HG03469 (cell line): ENCODE measurements around the gene TCF7L2.

ENCODE experiments used
- ATAC-seq: cut with Tn5 transposase; IDR thresholded peaks from one replicate; pipeline ENCODE4 v1.9.1; 2021; ENCODE audit warnings: mild to moderate bottlenecking, moderate library complexity, moderate number of reproducible peaks; ENCODE audit not compliant: unreplicated experiment

TCF7L2 gene

GRCh38 chr10:113020838-113021237, 70.8 kb downstream of the TCF7L2 start:
- ATAC-seq: no peak

GRCh38 chr10:113021268-113022040, 71.4 kb downstream of the TCF7L2 start:
- no peak for ATAC-seq

DNA sequence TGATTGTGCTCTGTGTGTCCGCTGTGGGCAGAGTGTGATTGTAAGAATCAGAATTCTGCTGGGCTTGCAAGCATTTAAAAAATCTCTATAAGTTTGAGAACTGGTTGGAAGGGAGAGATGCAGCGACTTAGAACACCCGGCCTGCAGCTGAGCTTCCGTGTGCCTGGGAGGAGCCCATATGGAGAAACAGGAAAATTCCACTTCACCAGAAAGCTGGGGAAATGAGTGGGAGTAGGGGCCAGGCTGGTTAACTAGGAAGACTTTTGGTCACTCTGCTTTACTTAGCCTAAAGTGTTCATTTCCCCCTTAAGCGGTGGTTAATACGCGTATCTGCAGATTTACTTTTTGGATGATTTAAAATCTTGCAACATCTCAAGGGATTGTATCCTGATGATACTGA, 72.2 kb downstream of the TCF7L2 start:
- no peak for ATAC-seq

DNA sequence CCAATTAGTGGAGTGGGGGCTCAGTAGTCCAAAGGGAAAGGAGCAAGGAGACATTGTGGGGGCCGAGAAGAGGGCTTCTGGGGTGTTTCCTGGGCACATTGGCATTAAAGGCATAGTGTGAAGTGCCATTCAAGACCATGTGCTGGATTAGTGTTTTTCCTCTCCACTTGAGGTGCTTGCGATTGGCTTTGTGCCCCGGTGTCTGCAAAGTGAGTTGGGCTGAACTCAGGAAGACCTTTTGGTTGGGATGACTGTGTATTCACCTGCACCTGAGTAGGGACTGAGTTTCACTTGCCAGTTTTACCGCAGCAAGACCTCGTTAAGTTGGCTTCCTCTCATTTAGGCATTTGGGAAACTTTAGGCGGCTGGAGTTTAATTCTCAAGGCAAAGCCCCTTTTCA, 73.0 kb downstream of the TCF7L2 start:
- ATAC-seq: no peak

DNA sequence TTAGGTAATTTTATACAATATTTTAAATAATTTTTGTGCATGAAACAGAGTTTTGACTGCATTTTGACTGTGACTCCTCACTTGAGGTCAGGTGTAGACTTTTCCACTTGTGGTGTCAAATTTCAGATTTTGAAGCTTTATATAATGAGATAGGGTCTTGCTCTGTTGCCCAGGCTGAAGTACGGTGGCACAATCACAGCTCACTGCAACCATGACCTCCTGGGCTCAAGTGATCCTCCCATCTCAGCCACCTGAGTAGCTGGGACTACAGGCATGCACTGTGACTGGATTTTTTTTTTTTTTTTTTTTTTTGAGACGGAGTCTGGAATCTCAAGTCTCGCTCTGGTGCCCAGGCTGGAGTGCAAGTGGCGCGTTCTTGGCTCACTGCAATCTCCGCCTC, 74.9 kb downstream of the TCF7L2 start:
- ATAC-seq: no peak

DNA sequence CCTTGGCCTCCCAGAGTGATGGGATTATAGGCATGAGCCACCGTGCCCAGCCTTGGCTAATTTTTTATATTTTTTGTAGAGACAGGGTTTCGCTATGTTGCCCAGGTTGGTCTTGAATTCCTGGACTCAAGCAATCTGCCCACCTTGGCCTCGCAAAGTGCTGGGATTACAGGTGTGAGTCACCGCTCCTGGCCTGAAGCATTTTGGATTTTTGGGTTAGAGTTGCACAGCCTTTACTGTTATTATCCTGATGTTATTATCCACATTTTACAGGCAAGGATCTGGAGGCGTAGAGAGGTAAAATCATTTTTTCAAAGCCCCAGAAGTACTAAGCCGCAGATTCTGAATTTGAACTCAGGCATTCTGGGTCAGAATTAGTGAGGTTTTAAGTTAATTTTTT, 75.4 kb downstream of the TCF7L2 start:
- no peak for ATAC-seq

- no peak for ATAC-seq
Measured at GRCh38 chr10:113026679-113027078, 76.6 kb downstream of the TCF7L2 start.

DNA sequence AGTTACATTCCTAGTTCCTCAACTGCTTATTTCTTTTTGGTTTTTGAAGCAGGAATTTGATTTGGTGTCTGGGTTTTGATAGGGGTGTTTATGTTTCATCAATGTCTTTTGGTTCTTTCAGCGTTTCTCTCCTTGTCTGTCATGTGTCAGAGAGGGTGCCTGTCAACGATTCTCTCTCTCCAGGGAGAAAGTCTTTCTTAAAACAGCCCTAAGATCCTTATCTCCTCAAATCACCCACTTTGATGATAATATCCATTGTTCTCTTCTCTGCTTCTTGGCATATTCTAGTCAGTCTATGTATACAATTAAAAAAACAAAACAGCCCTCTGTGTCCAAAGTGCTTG, 77.2 kb downstream of the TCF7L2 start:
- no peak for ATAC-seq

- no peak for ATAC-seq
Measured at GRCh38 chr10:113027574-113028455, 77.8 kb downstream of the TCF7L2 start.

GRCh38 chr10:113028456-113029440, 78.7 kb downstream of the TCF7L2 start:
- no peak for ATAC-seq

- no peak for ATAC-seq
Measured at GRCh38 chr10:113030453-113030852, 80.4 kb downstream of the TCF7L2 start.

DNA sequence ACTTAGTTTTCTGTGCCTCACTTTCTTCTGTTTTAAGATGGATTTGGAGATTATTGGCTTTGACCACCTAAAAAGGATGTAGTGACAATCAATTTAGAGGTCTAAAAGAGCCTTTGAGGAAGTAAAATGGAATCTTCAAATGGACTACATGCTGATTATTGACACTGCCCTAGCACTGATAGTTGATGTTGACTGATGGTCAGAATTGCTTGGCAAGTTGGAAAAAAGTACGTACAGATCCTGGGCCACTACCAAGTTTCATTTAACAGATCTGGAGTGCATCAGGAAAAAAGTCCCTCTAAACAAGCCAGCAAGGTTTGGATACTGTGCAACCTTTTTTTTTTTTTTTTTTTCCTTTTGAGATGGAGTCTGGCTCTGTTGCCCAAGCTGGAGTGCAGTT, 81.1 kb downstream of the TCF7L2 start:
- no peak for ATAC-seq

- ATAC-seq: no peak
Measured at GRCh38 chr10:113033991-113034390, 83.9 kb downstream of the TCF7L2 start.

GRCh38 chr10:113035732-113036312, 85.8 kb downstream of the TCF7L2 start:
- no peak for ATAC-seq

GRCh38 chr10:113036619-113037018, 86.6 kb downstream of the TCF7L2 start:
- no peak for ATAC-seq

- ATAC-seq: no peak
Measured at GRCh38 chr10:113037218-113037617, 87.2 kb downstream of the TCF7L2 start.

- ATAC-seq: no peak
Measured at GRCh38 chr10:113038183-113038582, 88.1 kb downstream of the TCF7L2 start.

GRCh38 chr10:113038985-113039384, 88.9 kb downstream of the TCF7L2 start:
- no peak for ATAC-seq

- ATAC-seq: no peak
Measured at GRCh38 chr10:113041324-113041723, 91.3 kb downstream of the TCF7L2 start.

GRCh38 chr10:113041841-113042750, 92.0 kb downstream of the TCF7L2 start:
- ATAC-seq: no peak
